ENCODE measurements around the gene FHAD1.

DNA sequence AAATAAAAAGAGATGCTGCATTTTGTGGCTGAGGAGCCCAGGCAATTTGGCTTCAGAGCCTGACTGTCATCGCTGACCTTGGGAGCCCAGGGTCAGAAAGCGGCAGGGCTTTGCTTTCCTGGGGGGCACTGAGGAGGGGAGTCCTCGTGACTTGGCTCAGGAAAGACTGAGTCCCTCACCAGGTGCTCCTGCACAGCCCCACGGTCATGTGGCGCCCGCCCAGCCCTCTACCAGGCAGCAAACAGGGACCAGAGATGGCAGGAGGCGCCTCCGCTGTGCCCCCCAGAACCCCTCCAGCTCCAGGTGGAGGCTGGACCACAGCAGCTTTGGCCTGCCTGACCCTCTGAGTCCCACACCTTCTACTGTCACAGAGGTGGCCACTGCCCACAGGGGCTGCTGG is 175.8 kb downstream of the FHAD1 start:
- TF ChIP-seq, protein P1, sequence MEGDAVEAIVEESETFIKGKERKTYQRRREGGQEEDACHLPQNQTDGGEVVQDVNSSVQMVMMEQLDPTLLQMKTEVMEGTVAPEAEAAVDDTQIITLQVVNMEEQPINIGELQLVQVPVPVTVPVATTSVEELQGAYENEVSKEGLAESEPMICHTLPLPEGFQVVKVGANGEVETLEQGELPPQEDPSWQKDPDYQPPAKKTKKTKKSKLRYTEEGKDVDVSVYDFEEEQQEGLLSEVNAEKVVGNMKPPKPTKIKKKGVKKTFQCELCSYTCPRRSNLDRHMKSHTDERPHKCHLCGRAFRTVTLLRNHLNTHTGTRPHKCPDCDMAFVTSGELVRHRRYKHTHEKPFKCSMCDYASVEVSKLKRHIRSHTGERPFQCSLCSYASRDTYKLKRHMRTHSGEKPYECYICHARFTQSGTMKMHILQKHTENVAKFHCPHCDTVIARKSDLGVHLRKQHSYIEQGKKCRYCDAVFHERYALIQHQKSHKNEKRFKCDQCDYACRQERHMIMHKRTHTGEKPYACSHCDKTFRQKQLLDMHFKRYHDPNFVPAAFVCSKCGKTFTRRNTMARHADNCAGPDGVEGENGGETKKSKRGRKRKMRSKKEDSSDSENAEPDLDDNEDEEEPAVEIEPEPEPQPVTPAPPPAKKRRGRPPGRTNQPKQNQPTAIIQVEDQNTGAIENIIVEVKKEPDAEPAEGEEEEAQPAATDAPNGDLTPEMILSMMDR (IDR thresholded peaks at IDR 0.05; ENCODE audit: low read depth, low read length, poor library complexity, severe bottlenecking), result no peak
- TF ChIP-seq EZH2phosphoT487 (IDR thresholded peaks at IDR 0.05; ENCODE audit: borderline replicate concordance, low read length), result no peak
